WTC11 (cell line): ENCODE data around the gene DCTPP1. TPM values are rescaled to one million over a fixed set of nuclear protein-coding genes. Genes with fewer than 3 reads are reported as not detected.

Source experiments
- ATAC-seq: fragments of 200-7000 bp; cut with Tn5 transposase; 2 replicates; pipeline ENCODE4 v1.10.0; 2021; ENCODE audit warnings: mild to moderate bottlenecking, moderate library complexity
- CTCF ChIA-PET: fragments of 300-600 bp; sonication (Branson Sonifier 250); formaldehyde crosslinking; loops from one replicate; lab custom pipeline; 2021; ENCODE audit warnings: antibody characterized with exemption; lab: Charles Lee
- POLR2A ChIA-PET: fragments of 350-600 bp; sonication (Branson Sonifier 250); formaldehyde crosslinking; loops from one replicate; lab custom pipeline; 2021; ENCODE audit warnings: antibody characterized with exemption; lab: Charles Lee
- DNase-seq: peaks from one replicate; pipeline ENCODE4 v3.0.0; 2021; ENCODE audit warnings: low spot score
- H3K27ac Mint-ChIP-seq: 2 replicates; pipeline ENCODE4 v1.8.0; 2021; ENCODE audit warnings: mixed read lengths
- H3K27me3 Mint-ChIP-seq: 2 replicates; pipeline ENCODE4 v1.8.0; 2021; ENCODE audit warnings: low read depth, mild to moderate bottlenecking, moderate library complexity, mixed read lengths
- H3K36me3 Mint-ChIP-seq: 2 replicates; pipeline ENCODE4 v1.8.0; 2021; ENCODE audit warnings: mixed read lengths
- H3K4me1 Mint-ChIP-seq: 2 replicates; pipeline ENCODE4 v1.8.0; 2022; ENCODE audit warnings: mixed read lengths
- H3K4me3 Mint-ChIP-seq: 2 replicates; pipeline ENCODE4 v1.8.0; 2021; ENCODE audit warnings: mild to moderate bottlenecking, moderate library complexity, mixed read lengths
- H3K9me3 Mint-ChIP-seq: 2 replicates; pipeline ENCODE4 v1.8.0; 2021; ENCODE audit warnings: mixed read lengths
- ATF6 ChIP-seq: sonication (generic); formaldehyde crosslinking; IDR thresholded peaks from 2 replicates; pipeline ENCODE4 v1.8.1; 2023; ENCODE audit warnings: mild to moderate bottlenecking, missing genetic modification reagents
- CREB1 ChIP-seq: sonication (generic); formaldehyde crosslinking; IDR thresholded peaks from 2 replicates; pipeline ENCODE4 v1.8.0; 2023; ENCODE audit warnings: mild to moderate bottlenecking, missing genetic modification reagents
- E2F1 ChIP-seq: sonication (generic); formaldehyde crosslinking; IDR thresholded peaks from 2 replicates; pipeline ENCODE4 v1.8.0; 2022; ENCODE audit warnings: mild to moderate bottlenecking, missing genetic modification reagents
- E2F4 ChIP-seq: sonication (generic); formaldehyde crosslinking; IDR thresholded peaks from 2 replicates; pipeline ENCODE4 v1.8.1; 2022; ENCODE audit warnings: low read depth, mild to moderate bottlenecking, moderate library complexity, missing genetic modification reagents, borderline replicate concordance
- ERG ChIP-seq: fragments of 250-450 bp; sonication (Bioruptor Pico); IDR thresholded peaks from 2 replicates; pipeline ENCODE4 v1.8.0; 2021; ENCODE audit warnings: mild to moderate bottlenecking
- FOXK1 ChIP-seq: sonication (generic); formaldehyde crosslinking; IDR thresholded peaks from 2 replicates; pipeline ENCODE4 v1.8.0; 2022; ENCODE audit warnings: mild to moderate bottlenecking, moderate library complexity, missing genetic modification reagents
- FOXP1 ChIP-seq: sonication (generic); formaldehyde crosslinking; IDR thresholded peaks from 2 replicates; pipeline ENCODE4 v1.8.0; 2022; ENCODE audit warnings: missing genetic modification reagents, mild to moderate bottlenecking, moderate library complexity, borderline replicate concordance
- FOXP4 ChIP-seq: sonication (generic); formaldehyde crosslinking; IDR thresholded peaks from 2 replicates; pipeline ENCODE4 v1.8.0; 2022; ENCODE audit warnings: mild to moderate bottlenecking, missing genetic modification reagents
- HMGXB4 ChIP-seq: sonication (generic); formaldehyde crosslinking; IDR thresholded peaks from 2 replicates; pipeline ENCODE4 v1.8.1; 2023; ENCODE audit warnings: mild to moderate bottlenecking, moderate library complexity, missing genetic modification reagents
- NFATC4 ChIP-seq: fragments of 250-450 bp; sonication (Bioruptor Pico); IDR thresholded peaks from 2 replicates; pipeline ENCODE4 v1.9.0; 2021; ENCODE audit warnings: mild to moderate bottlenecking
- NR3C1 ChIP-seq: sonication (generic); formaldehyde crosslinking; conservative IDR thresholded peaks from 2 replicates; pipeline ENCODE4 v1.8.1; 2023; ENCODE audit warnings: low read depth, mild to moderate bottlenecking, missing genetic modification reagents
- PRRX2 ChIP-seq: fragments of 250-450 bp; sonication (Bioruptor Pico); IDR thresholded peaks from 2 replicates; pipeline ENCODE4 v1.8.0; 2021; ENCODE audit warnings: mild to moderate bottlenecking
- ZNF263 ChIP-seq: sonication (generic); formaldehyde crosslinking; IDR thresholded peaks from 2 replicates; pipeline ENCODE4 v1.8.1; 2022; ENCODE audit warnings: low read depth, mild to moderate bottlenecking, moderate library complexity, missing genetic modification reagents
- ZNF281 ChIP-seq: sonication (generic); formaldehyde crosslinking; IDR thresholded peaks from 2 replicates; pipeline ENCODE4 v1.8.0; 2023; ENCODE audit warnings: mild to moderate bottlenecking, missing genetic modification reagents
- ZNF425 ChIP-seq: fragments of 250-450 bp; sonication (Bioruptor Pico); conservative IDR thresholded peaks from 2 replicates; pipeline ENCODE4 v1.9.0; 2021; ENCODE audit warnings: mild to moderate bottlenecking
- ZNF512 ChIP-seq: sonication (generic); formaldehyde crosslinking; IDR thresholded peaks from 2 replicates; pipeline ENCODE4 v1.8.1; 2022; ENCODE audit warnings: missing genetic modification reagents, borderline replicate concordance
- total RNA-seq: library from RNA; stranded (reverse); gene quantifications from 3 replicates; pipeline ENCODE4 v1.2.3, GENCODE V29; 2021

Gene DCTPP1
- total RNA-seq, 1 experiment from 2014 or later: 70.5 TPM

GRCh38 chr16:30375864-30376263 is 54.0 kb downstream of the DCTPP1 start:
- Mint-ChIP-seq H3K4me3 (no peak overlapping the region), H3K36me3 (0 out of 2 replicates have a peak, but pooled peaks cover 2% of the 10 kb centered on the region)
- ATAC-seq: no peak
- POLR2A ChIA-PET: interaction anchor here (0.8 kb wide), 1 partner anchor 33 kb away, joined by 3 read pairs; no protein-coding TSS in a partner anchor
- TF ChIP-seq NR3C1 (CRISPR knock-in tag) (no peak), E2F4 (CRISPR knock-in tag) (no peak), FOXK1 (CRISPR knock-in tag) (no peak), NFATC4 (no peak), PRRX2 (CRISPR knock-in tag) (no peak), ERG (CRISPR knock-in tag) (no peak), ZNF512 (CRISPR knock-in tag) (no peak), FOXP1 (CRISPR knock-in tag) (no peak), ZNF425 (CRISPR knock-in tag) (no peak), E2F1 (no peak), HMGXB4 (CRISPR knock-in tag) (no peak), CREB1 (CRISPR knock-in tag) (no peak), ATF6 (CRISPR knock-in tag) (no peak), ZNF281 (CRISPR knock-in tag) (no peak), FOXP4 (no peak), ZNF263 (no peak)
- TF ChIP-seq, all 79 proteins: peak for 0
- Mint-ChIP-seq H3K4me1 (peaks cover 24% of the 10 kb centered on the region), H3K9me3 (no peaks in the 10 kb centered on the region), H3K27ac (no peak overlapping the region), H3K27me3 (peaks cover 3% of the 10 kb centered on the region; the same call in 1 of the 2 replicates)
- CTCF ChIA-PET: interaction anchor here (1.5 kb wide), 1 partner anchor 54 kb away, joined by 4 read pairs; the partner anchor contains the start of gene DCTPP1
- no peak for DNase-seq
